GM21825 (cell line): ENCODE measurements around the gene SCNM1.
"Not testable (repeated sequence)": the region's sequence is repeated elsewhere in the genome, so short reads cannot be mapped to it uniquely, and the experiment has no call there.

Experiments used
- ATAC-seq: cut with Tn5 transposase; IDR thresholded peaks from one replicate; pipeline ENCODE4 v1.9.1; 2021; ENCODE audit warnings: mild to moderate bottlenecking, moderate library complexity; ENCODE audit not compliant: unreplicated experiment

Gene SCNM1

GRCh38 chr1:151192047-151192446, 26.1 kb downstream of the SCNM1 start:
- ATAC-seq: no peak

- no peak for ATAC-seq
Observed at GRCh38 chr1:151193304-151193703, 27.4 kb downstream of the SCNM1 start.

- ATAC-seq: no peak
Observed at GRCh38 chr1:151193856-151194255, 27.9 kb downstream of the SCNM1 start.

- ATAC-seq: not testable (repeated sequence)
Observed at GRCh38 chr1:151194894-151195594, 29.1 kb downstream of the SCNM1 start.

- ATAC-seq: no peak
Observed at GRCh38 chr1:151196292-151196800, 30.4 kb downstream of the SCNM1 start.

- ATAC-seq: peak; percentile 5
Observed at GRCh38 chr1:151197863-151198253, 31.9 kb downstream of the SCNM1 start.

- peak; percentile 75 for ATAC-seq
Observed at GRCh38 chr1:151198254-151199127, 32.5 kb downstream of the SCNM1 start, which contains the start of gene PIP5K1A. PIP5K1A (plus strand) TSS chr1:151198552; CDS start chr1:151198997, 445 bp downstream.

- ATAC-seq: no peak
Observed at GRCh38 chr1:151199873-151200581, 34.1 kb downstream of the SCNM1 start.

GRCh38 chr1:151205381-151205965, 39.5 kb downstream of the SCNM1 start:
- not testable (repeated sequence) for ATAC-seq

GRCh38 chr1:151210830-151211229, 44.9 kb downstream of the SCNM1 start:
- ATAC-seq: no peak

- ATAC-seq: no peak
Observed at GRCh38 chr1:151211972-151212705, 46.2 kb downstream of the SCNM1 start.

GRCh38 chr1:151213560-151213959, 47.6 kb downstream of the SCNM1 start:
- no peak for ATAC-seq
